Upper lobe of left lung (tissue), 6 donors: ENCODE results near the gene PHYKPL. TPM values are rescaled to one million over a fixed set of nuclear protein-coding genes. Genes with fewer than 3 reads are reported as not detected.

Source experiments
- ATAC-seq, 2 donors: fragments of 200-7000 bp; cut with Tn5 transposase; one replicate each; pipeline ENCODE4 v1.9.1; 2022; ENCODE audit warnings: mild to moderate bottlenecking in 2 of 2, moderate library complexity in 2 of 2; ENCODE audit not compliant: low FRiP score in 2 of 2
- DNase-seq, 2 donors: peaks; one replicate each; pipeline ENCODE4 v3.0.0-alpha.2; 2019 to 2020
- H3K27ac ChIP-seq, 4 donors: fragments of 200-600 bp; sonication (generic); one replicate each; pipeline ENCODE4 v1.5.1; 2016 to 2019
- H3K27me3 ChIP-seq, 4 donors: fragments of 200-600 bp; sonication (generic); one replicate each; pipeline ENCODE4 v1.5.1; 2017 to 2019
- H3K36me3 ChIP-seq, 4 donors: fragments of 200-600 bp; sonication (generic); one replicate each; pipeline ENCODE4 v1.5.1; 2016 to 2019
- H3K4me1 ChIP-seq, 4 donors: fragments of 200-600 bp; sonication (generic); one replicate each; pipeline ENCODE4 v1.5.1; 2018 to 2019
- H3K4me3 ChIP-seq, 4 donors: fragments of 200-600 bp; sonication (generic); one replicate each; pipeline ENCODE4 v1.5.1; 2017 to 2019; ENCODE audit warnings: mild to moderate bottlenecking in 2 of 4, moderate library complexity in 1 of 4
- H3K9me3 ChIP-seq, 4 donors: fragments of 200-600 bp; sonication (generic); one replicate each; pipeline ENCODE4 v1.5.1; 2018 to 2019
- CTCF ChIP-seq, 6 experiments: fragments of 450-650 bp in 4 of 6; fragments of 200-600 bp in 2 of 6; sonication (generic) in 2 of 6; IDR thresholded peaks; one replicate each; pipeline ENCODE4 v1.5.1; 2016 to 2019; ENCODE audit warnings: antibody characterized with exemption in 6 of 6
- EP300 ChIP-seq, 4 donors: sonication (generic); formaldehyde crosslinking; IDR thresholded peaks; one replicate each; pipeline ENCODE4 v1.5.1; 2017; ENCODE audit warnings: antibody characterized with exemption in 4 of 4, control low read depth in 2 of 4
- POLR2A ChIP-seq, 4 donors: fragments of 450-650 bp; IDR thresholded peaks; one replicate each; pipeline ENCODE4 v1.5.1; 2016 to 2017; ENCODE audit warnings: antibody characterized with exemption in 4 of 4, mild to moderate bottlenecking in 2 of 4
- POLR2AphosphoS5 ChIP-seq, 2 donors: sonication (generic); formaldehyde crosslinking; IDR thresholded peaks; one replicate each; pipeline ENCODE4 v1.5.1; 2017; ENCODE audit warnings: antibody characterized with exemption in 2 of 2
- WGBS, 2 donors: methylation state at CpG; one replicate each; pipeline ENCODE4 v1.1.5; 2017 to 2018; 5-methylcytosine and 5-hydroxymethylcytosine counted together
- total RNA-seq, 6 donors: library from RNA; depleted of rRNA in 4 of 6; stranded (reverse); fragments of >200 nt in 4 of 6; gene quantifications; one replicate each; pipeline versions ENCODE4 v1.1.0 to v1.2.1, GENCODE V29; 2016 to 2021
- donor health status: DM: no; HTN: no; CAD: no; lungs with moderate emphysema.
- donor health status: DM: no; HTN: yes; CAD: no; lungs with severe emphysema.

Gene PHYKPL
- total RNA-seq, 6 donors from 2014 or later, result 61.0 to 237 (median 91.9) TPM

- H3K4me1 ChIP-seq, result peaks cover 0 to 19% (median 4%) of the 10 kb centered on the region in 4 donors
- no peak overlapping the region for H3K27ac ChIP-seq
- H3K4me3 ChIP-seq, result no peak overlapping the region
- TF ChIP-seq POLR2A (IDR thresholded peaks at IDR 0.05), result no peak
- no peak for TF ChIP-seq CTCF (IDR thresholded peaks at IDR 0.05)
- no peak for TF ChIP-seq EP300 (IDR thresholded peaks at IDR 0.05)
- H3K36me3 ChIP-seq, result peaks cover 46 to 89% (median 76%) of the 10 kb centered on the region in 4 donors
- 92 to 94% methylated on average over 6 of the region's 6 CpGs for WGBS, 2 donors
- no peaks in the 10 kb centered on the region for H3K9me3 ChIP-seq
- no peak for ATAC-seq
- no peak for DNase-seq
- H3K27me3 ChIP-seq, result no peaks in the 10 kb centered on the region
These were observed 18.3 kb downstream of the PHYKPL start for GRCh38 chr5:178214160-178214803.

GRCh38 chr5:178213748-178214151 lies 18.9 kb downstream of the PHYKPL start:
- Histone ChIP-seq H3K4me3 (no peak overlapping the region), H3K4me1 (peaks cover 0 to 19% (median 4%) of the 10 kb centered on the region in 4 donors), H3K27me3 (no peaks in the 10 kb centered on the region), H3K9me3 (no peaks in the 10 kb centered on the region), H3K27ac (no peak overlapping the region), H3K36me3 (peaks cover 51 to 93% (median 80%) of the 10 kb centered on the region in 4 donors)
- 69 to 72% methylated on average over 8 of the region's 8 CpGs for WGBS, 2 donors
- TF ChIP-seq CTCF (IDR thresholded peaks at IDR 0.05) (no peak), POLR2AphosphoS5 (IDR thresholded peaks at IDR 0.05) (no peak), POLR2A (IDR thresholded peaks at IDR 0.05) (no peak), EP300 (IDR thresholded peaks at IDR 0.05) (no peak)
- ATAC-seq, result no peak
- DNase-seq, result no peak

GRCh38 chr5:178213003-178213461 lies 19.6 kb downstream of the PHYKPL start:
- TF ChIP-seq POLR2AphosphoS5 (IDR thresholded peaks at IDR 0.05), result no peak
- TF ChIP-seq EP300 (IDR thresholded peaks at IDR 0.05), result no peak
- WGBS, 2 donors, result 62 to 79% methylated on average over 4 of the region's 4 CpGs
- Histone ChIP-seq H3K27ac (no peak overlapping the region), H3K9me3 (no peaks in the 10 kb centered on the region), H3K36me3 (peaks cover 51 to 94% (median 83%) of the 10 kb centered on the region in 4 donors), H3K4me1 (peaks cover 2 to 22% (median 4%) of the 10 kb centered on the region in 4 donors), H3K4me3 (no peak overlapping the region), H3K27me3 (no peaks in the 10 kb centered on the region)
- ATAC-seq (no peak), DNase-seq (no peak)

- H3K9me3 ChIP-seq, result no peaks in the 10 kb centered on the region
- H3K27me3 ChIP-seq, result no peaks in the 10 kb centered on the region
- H3K27ac ChIP-seq, result no peak overlapping the region
- WGBS, 2 donors, result 92% methylated on average over 3 of the region's 3 CpGs; no CpG with 5 or more reads in 1 of the 2 donors
- no peak for ATAC-seq
- DNase-seq, result no peak
- peaks cover 4 to 25% (median 11%) of the 10 kb centered on the region in 4 donors for H3K4me1 ChIP-seq
- TF ChIP-seq EP300 (IDR thresholded peaks at IDR 0.05), result no peak
- no peak for TF ChIP-seq POLR2AphosphoS5 (IDR thresholded peaks at IDR 0.05)
- TF ChIP-seq POLR2A (IDR thresholded peaks at IDR 0.05), result no peak
- no peak for TF ChIP-seq CTCF (IDR thresholded peaks at IDR 0.05)
- H3K4me3 ChIP-seq, result no peak overlapping the region
- peaks cover 51 to 100% (median 88%) of the 10 kb centered on the region in 4 donors for H3K36me3 ChIP-seq
These were observed 20.2 kb downstream of the PHYKPL start for GRCh38 chr5:178212241-178213002.
